Psoas muscle (tissue), 8 donors: ENCODE measurements around the gene IRF7. TPM values are rescaled to one million over a fixed set of nuclear protein-coding genes. Genes with fewer than 3 reads are reported as not detected.

Experiments used
- ATAC-seq, 4 donors: fragments of 200-7000 bp; cut with Tn5 transposase; one replicate each; pipeline ENCODE4 v1.9.1; 2020; ENCODE audit warnings: moderate library complexity in 3 of 4, mild to moderate bottlenecking in 2 of 4
- DNase-seq, 2 donors: peaks; one replicate each; pipeline ENCODE4 v3.0.0-alpha.2; 2020
- H3K27ac ChIP-seq: fragments of 200-600 bp; one replicate; pipeline ENCODE4 v1.8.0; 2022
- H3K27me3 ChIP-seq, 3 donors: fragments of 200-600 bp in 1 of 3; one replicate each; pipeline versions ENCODE4 v1.6.1 to v1.8.0; 2013 to 2022; ENCODE audit warnings: low read length in 2 of 3, mild to moderate bottlenecking in 2 of 3, moderate library complexity in 1 of 3; ENCODE audit not compliant: insufficient read depth in 3 of 3
- H3K36me3 ChIP-seq, 2 donors: fragments of 200-600 bp in 1 of 2; one replicate each; pipeline versions ENCODE4 v1.6.1 to v1.8.0; 2013 to 2022; ENCODE audit warnings: low read depth in 1 of 2, mild to moderate bottlenecking in 1 of 2, moderate library complexity in 1 of 2; ENCODE audit not compliant: insufficient read depth in 1 of 2
- H3K4me1 ChIP-seq: fragments of 200-600 bp; one replicate; pipeline ENCODE4 v1.8.0; 2022
- H3K4me3 ChIP-seq: fragments of 200-600 bp; one replicate; pipeline ENCODE4 v1.8.0; 2022; ENCODE audit warnings: mild to moderate bottlenecking
- H3K9me3 ChIP-seq: fragments of 200-600 bp; one replicate; pipeline ENCODE4 v1.8.0; 2022
- WGBS, 3 donors: extraction: QIAGEN DNeasy Blood & Tissue Kit; methylation state at CpG; one replicate each; pipeline versions ENCODE4 v1.1.6 to v1.1.7; 2013; 5-methylcytosine and 5-hydroxymethylcytosine counted together
- intact Hi-C, 2 donors: fragments of 100-400 bp; cut with DNase I; formaldehyde crosslinking; loops; one replicate each; pipeline versions ENCODE4 v1.11.0 to v1.14.2; 2022
- polyA plus RNA-seq, 3 donors: library from polyadenylated mRNA; stranded (reverse); fragments of 200-250 nt; gene quantifications; one replicate each; pipeline ENCODE4 v1.2.3, GENCODE V29; 2013
- total RNA-seq, 4 donors: library from RNA; stranded (reverse); fragmentation: NEBNext Ultra II Directional in 2 of 4; extraction: Animal tissue kit (Norgen Biotek cat#: 25700) in 2 of 4; gene quantifications; one replicate each; pipeline versions ENCODE4 v1.2.1 to v1.2.4, GENCODE V29; 2021 to 2023
- TF ChIP-seq, protein P1 (sequence below): fragments of 200-600 bp; IDR thresholded peaks from one replicate; pipeline ENCODE4 v1.8.0; 2022; ENCODE audit warnings: antibody characterized with exemption
- donor health status: healthy with polysubstance abuse.
- donor health status: DM: no; HTN: no; CAD: no; lungs with moderate emphysema.
- donor health status: Bipolar disorder and iron deficiency.
- donor health status: healthy.
- donor health status: DM: yes; HTN: yes; CAD: no.
- donor health status: DM: no; HTN: no; CAD: no.
- donor health status: DM: no; HTN: no; CAD: no.
- donor health status: DM: yes; HTN: yes; CAD: no.

The IRF7 gene
- total and polyA plus RNA-seq, 7 donors = 7.5 to 23.1 (median 12.9) TPM

DNA sequence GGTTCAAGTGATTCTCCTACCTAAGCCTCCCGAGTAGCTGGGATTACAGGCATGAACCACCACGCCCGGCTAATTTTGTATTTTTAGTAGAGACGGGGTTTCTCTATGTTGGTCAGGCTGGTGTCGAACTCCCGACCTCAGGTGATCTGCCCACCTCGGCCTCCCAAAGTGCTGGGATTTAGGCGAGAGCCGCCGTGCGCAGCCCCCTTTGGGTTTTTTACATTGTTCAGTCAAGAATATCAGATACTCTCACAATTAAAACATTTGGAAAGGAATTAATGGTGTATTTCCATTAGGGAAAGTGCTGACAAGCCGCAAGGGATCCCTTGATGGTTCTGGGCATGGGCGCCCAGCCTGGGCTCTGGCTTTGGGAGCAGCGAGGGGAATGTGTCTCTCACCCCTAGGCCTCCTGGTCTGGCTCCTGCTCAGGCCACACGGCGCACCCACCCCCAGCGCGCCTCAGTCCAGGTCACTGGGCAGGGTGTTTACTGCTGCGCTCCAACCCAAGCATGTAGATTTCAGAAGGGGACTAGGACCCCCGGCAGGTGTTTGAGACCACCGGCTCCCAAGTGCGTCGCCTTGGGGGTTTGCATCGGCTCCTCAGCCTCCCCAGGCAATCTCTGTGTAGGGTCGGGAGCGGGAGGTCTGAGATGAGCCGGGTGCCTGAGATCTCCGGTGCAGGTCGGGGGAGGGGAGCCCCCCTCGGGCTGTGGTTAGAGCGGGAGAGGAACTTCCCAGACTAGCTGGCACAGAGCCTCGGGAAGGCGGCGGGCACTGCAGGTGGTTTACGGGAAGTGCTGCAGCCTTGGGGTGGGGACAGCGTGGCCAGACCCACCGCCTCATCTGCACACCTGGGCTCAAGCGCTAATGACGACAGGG, 809 bp upstream of the IRF7 start:
- H3K27me3 ChIP-seq = no peaks in the 10 kb centered on the region
- H3K27ac ChIP-seq = peak overlapping the region; percentile 93
- H3K36me3 ChIP-seq = peaks cover 0 to 24% of the 10 kb centered on the region in 2 donors
- no peaks in the 10 kb centered on the region for H3K9me3 ChIP-seq
- peak overlapping the region; percentile 85 for H3K4me3 ChIP-seq
- TF ChIP-seq, protein P1, sequence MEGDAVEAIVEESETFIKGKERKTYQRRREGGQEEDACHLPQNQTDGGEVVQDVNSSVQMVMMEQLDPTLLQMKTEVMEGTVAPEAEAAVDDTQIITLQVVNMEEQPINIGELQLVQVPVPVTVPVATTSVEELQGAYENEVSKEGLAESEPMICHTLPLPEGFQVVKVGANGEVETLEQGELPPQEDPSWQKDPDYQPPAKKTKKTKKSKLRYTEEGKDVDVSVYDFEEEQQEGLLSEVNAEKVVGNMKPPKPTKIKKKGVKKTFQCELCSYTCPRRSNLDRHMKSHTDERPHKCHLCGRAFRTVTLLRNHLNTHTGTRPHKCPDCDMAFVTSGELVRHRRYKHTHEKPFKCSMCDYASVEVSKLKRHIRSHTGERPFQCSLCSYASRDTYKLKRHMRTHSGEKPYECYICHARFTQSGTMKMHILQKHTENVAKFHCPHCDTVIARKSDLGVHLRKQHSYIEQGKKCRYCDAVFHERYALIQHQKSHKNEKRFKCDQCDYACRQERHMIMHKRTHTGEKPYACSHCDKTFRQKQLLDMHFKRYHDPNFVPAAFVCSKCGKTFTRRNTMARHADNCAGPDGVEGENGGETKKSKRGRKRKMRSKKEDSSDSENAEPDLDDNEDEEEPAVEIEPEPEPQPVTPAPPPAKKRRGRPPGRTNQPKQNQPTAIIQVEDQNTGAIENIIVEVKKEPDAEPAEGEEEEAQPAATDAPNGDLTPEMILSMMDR = no peak
- DNase-seq = peak in 1 of 2 donors; percentile 34
- intact Hi-C loops = no loop called here
- WGBS, 3 donors = 84 to 86% (median 85%) methylated on average over 39 of the region's 39 CpGs
- H3K4me1 ChIP-seq = peaks cover 39% of the 10 kb centered on the region
- no peak for ATAC-seq

DNA sequence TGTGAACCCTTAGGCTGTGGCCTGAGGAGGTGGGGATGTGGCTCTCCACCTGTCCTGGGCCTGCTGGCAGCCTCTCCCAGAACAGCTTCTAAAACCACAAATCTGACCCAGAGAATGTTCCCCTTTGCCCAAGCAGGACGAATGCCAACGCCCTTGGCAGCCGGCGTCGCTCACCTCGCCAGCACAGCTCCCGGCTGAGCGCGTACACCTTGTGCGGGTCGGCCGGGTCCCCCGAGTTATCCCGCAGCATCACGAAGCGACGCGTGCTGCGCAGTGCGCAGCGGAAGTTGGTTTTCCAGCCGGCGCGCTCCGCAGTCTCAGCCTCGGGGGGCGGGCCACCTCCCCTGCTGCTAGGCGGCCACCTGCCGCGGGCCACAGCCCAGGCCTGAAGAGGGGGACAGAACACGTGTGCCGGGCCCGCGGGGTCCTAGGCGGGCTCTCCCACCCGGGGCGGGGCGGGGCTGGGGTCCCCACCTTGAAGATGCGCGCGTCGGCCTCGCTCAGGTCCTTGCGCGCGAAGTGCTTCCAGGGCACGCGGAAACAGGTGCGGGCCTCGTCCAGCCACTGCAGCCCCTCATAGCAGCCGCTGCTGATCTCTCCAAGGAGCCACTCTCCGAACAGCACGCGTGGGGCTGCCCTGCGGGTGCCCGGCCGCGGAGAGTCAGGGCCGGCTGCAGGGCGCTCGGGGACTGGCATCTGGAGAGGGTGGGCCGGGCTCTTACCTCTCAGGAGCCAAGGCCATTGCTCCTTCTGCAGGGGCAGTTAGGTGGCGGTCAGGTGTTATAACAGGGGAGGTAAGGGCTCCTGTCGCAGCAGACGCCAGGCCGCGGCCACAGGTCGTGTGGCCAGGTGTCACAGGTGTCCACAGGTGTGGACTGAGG, 887 bp downstream of the IRF7 start:
- no peaks in the 10 kb centered on the region for H3K27me3 ChIP-seq
- H3K27ac ChIP-seq = peak overlapping the region; percentile 93
- peak overlapping the region; percentile 85 for H3K4me3 ChIP-seq
- 38 to 39% (median 38%) methylated on average over 54 to 68 of the region's 68 CpGs for WGBS, 3 donors
- no peaks in the 10 kb centered on the region for H3K9me3 ChIP-seq
- DNase-seq (peak; percentile 75 to 85), ATAC-seq (peak; percentile 41 to 72 (median 52))
- H3K36me3 ChIP-seq = peaks cover 6 to 41% of the 10 kb centered on the region in 2 donors
- intact Hi-C loops = no loop called here
- TF ChIP-seq, protein P1 = no peak
- peaks cover 39% of the 10 kb centered on the region for H3K4me1 ChIP-seq

DNA sequence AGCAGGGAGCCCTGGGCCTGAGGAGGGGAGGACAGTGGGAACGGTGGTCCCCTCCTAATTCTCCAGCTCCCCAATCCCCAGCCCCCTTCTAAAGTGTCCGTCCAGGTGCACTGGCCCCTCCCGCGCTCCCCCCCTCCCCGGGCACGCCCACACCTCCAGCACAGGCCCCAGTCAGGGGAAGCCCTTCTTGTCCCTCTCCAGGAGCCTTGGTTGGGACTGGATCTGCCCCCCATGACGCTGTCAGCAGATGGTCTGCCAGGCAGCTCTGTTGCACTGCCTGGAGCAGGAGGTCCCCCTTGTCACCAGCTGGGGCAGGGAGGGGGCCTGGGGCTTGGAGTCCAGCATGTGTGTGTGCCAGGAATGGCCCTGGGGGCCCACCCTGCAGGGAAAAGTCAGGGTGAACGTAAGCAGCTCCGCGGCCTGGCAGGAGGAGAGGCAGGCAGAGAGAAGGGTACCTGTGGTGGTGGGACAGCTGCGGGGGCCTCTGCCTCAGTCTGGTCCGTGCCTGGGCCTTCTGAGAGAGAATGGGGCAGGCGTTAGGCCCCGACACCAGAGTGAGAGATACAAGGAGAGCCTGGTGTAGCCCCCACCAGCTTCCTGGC, 1.6 kb downstream of the IRF7 start:
- H3K36me3 ChIP-seq = peaks cover 6 to 48% of the 10 kb centered on the region in 2 donors
- H3K27ac ChIP-seq = peak overlapping the region; percentile 93
- no peak for ATAC-seq
- peak overlapping the region; percentile 85 for H3K4me3 ChIP-seq
- 55 to 70% (median 64%) methylated on average over 12 to 14 of the region's 14 CpGs for WGBS, 3 donors
- TF ChIP-seq, protein P1 = no peak
- intact Hi-C loops = no loop called here
- H3K9me3 ChIP-seq = no peaks in the 10 kb centered on the region
- no peak for DNase-seq
- H3K4me1 ChIP-seq = peaks cover 39% of the 10 kb centered on the region
- H3K27me3 ChIP-seq = no peaks in the 10 kb centered on the region

DNA sequence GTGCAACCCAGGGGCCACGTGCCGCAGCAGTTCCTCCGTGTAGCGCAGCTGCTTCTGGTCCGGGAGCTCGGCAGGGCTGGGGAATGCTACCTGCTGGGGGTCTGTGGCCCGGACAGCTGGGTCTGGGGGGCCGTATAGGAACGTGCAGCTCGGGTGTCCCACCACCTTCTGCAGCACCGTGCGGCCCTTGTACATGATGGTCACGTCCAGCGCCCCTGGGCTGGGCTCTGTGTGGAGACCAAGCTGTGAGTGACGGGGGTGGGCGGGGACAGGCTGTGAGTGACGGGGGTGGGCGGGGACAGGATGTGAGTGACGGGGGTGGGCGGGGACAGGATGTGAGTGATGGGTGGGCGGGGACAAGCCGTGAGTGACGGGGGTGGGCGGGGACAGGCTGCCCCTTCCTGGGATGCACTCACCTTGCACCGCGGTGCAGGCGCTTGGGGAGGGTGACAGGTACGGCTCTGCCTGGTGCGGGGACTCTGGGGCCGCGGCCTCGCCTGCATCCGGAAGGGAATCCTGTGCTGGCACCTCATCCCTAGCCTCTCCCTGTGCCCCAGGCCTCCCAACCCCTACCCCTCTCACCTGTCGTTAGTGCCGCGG, 2.3 kb downstream of the IRF7 start:
- Histone ChIP-seq H3K36me3 (peaks cover 6 to 55% of the 10 kb centered on the region in 2 donors), H3K4me3 (peak overlapping the region; percentile 85), H3K27ac (peak overlapping the region; percentile 93), H3K9me3 (no peaks in the 10 kb centered on the region), H3K4me1 (peaks cover 39% of the 10 kb centered on the region), H3K27me3 (no peaks in the 10 kb centered on the region)
- ATAC-seq (peak in 3 of 4 donors; percentile 23 to 57 (median 26)), DNase-seq (peak in 1 of 2 donors; percentile 89)
- intact Hi-C loops = no loop called here
- TF ChIP-seq, protein P1 = no peak
- WGBS, 3 donors = 69 to 85% (median 75%) methylated on average over 21 to 36 of the region's 36 CpGs
